ENCODE measurements around the gene ARHGAP25. TPM values are rescaled to one million over a fixed set of nuclear protein-coding genes. Genes with fewer than 3 reads are reported as not detected.

ARHGAP25 gene
- polyA plus RNA-seq, 1 donor (not counting 4 experiments of a cell fraction or from before 2014, with no cell fraction given), result 25.3 TPM

DNA sequence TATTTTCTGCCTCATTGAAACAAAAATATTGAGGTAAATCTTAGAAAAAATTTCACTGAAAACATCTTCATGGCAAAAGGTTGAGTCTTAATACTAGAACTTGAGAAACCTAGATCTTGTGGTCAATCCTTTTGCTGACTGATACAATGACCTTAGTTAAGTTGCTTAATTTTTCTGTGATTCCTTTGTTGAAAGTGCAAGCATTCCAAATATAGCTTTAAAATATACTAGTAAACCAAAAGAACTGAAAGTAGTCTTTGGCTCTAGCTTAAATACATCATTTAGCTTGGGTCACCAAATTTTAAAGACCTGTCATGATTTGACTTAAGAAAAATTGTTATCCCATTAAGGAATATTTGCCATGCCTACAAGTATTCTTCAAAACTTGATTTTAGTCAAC, 119.9 kb downstream of the ARHGAP25 start:
- Histone ChIP-seq H3K4me3 (ENCODE audit: control insufficient read depth in 2 of 3, extremely low read depth in 1 of 3, insufficient read depth in 2 of 3, low read depth in 1 of 3, low read length in 3 of 3) (no peak overlapping the region), H3K9ac (ENCODE audit: control insufficient read depth, extremely low read depth, insufficient read depth, low read length) (no peak overlapping the region), H3K27ac (ENCODE audit: control insufficient read depth, insufficient read depth, low read length) (no peak overlapping the region), H3K4me2 (ENCODE audit: control insufficient read depth, extremely low read depth, insufficient read depth, low read depth, low read length) (no peak overlapping the region), H4K20me1 (ENCODE audit: control insufficient read depth, extremely low read depth, insufficient read depth, low read length) (no peaks in the 10 kb centered on the region), H3K4me1 (ENCODE audit: control insufficient read depth, extremely low read depth, insufficient read depth, low read length) (peaks cover 5% of the 10 kb centered on the region), H3K9me3 (ENCODE audit: control insufficient read depth, low read depth, low read length) (no peaks in the 10 kb centered on the region), H3K9me1 (ENCODE audit: control insufficient read depth, extremely low read depth, insufficient read depth, low read length) (no peaks in the 10 kb centered on the region), H3K79me2 (ENCODE audit: control insufficient read depth, insufficient read depth, low read length) (no peaks in the 10 kb centered on the region), H3K36me3 (ENCODE audit: control insufficient read depth in 2 of 2, extremely low read depth in 1 of 2, insufficient read depth in 2 of 2, low read length in 2 of 2) (no peaks in the 10 kb centered on the region), H3K27me3 (ENCODE audit: control insufficient read depth, extremely low read depth, insufficient read depth, low read length) (no peaks in the 10 kb centered on the region), H2AFZ (ENCODE audit: control insufficient read depth, low read length) (no peak overlapping the region)
- FAIRE-seq (no peak), DNase-seq (ENCODE audit: low read depth, low spot score) (no peak)
- dilution Hi-C loops (cut with MboI; ENCODE audit: extremely low pct_ligation_motif_present, low sequenced_read_pairs), result no loop called here
- TF ChIP-seq, protein P1, sequence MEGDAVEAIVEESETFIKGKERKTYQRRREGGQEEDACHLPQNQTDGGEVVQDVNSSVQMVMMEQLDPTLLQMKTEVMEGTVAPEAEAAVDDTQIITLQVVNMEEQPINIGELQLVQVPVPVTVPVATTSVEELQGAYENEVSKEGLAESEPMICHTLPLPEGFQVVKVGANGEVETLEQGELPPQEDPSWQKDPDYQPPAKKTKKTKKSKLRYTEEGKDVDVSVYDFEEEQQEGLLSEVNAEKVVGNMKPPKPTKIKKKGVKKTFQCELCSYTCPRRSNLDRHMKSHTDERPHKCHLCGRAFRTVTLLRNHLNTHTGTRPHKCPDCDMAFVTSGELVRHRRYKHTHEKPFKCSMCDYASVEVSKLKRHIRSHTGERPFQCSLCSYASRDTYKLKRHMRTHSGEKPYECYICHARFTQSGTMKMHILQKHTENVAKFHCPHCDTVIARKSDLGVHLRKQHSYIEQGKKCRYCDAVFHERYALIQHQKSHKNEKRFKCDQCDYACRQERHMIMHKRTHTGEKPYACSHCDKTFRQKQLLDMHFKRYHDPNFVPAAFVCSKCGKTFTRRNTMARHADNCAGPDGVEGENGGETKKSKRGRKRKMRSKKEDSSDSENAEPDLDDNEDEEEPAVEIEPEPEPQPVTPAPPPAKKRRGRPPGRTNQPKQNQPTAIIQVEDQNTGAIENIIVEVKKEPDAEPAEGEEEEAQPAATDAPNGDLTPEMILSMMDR (optimal IDR thresholded peaks at IDR 0.05 in 1 of 3, IDR thresholded peaks at IDR 0.05 in 1 of 3, conservative IDR thresholded peaks at IDR 0.05 in 1 of 3; ENCODE audit: extremely low read depth in 1 of 3, insufficient read depth in 2 of 3, low read length in 3 of 3), result no peak
- no peak for TF ChIP-seq EZH2 (IDR thresholded peaks at IDR 0.05; ENCODE audit: low read length)

GRCh38 chr2:68855550-68855949, 120.9 kb downstream of the ARHGAP25 start:
- H3K4me1 ChIP-seq (ENCODE audit: control insufficient read depth, extremely low read depth, insufficient read depth, low read length), result peaks cover 5% of the 10 kb centered on the region
- DNase-seq (ENCODE audit: low read depth, low spot score), result no peak
- H3K9ac ChIP-seq (ENCODE audit: control insufficient read depth, extremely low read depth, insufficient read depth, low read length), result no peak overlapping the region
- H3K4me3 ChIP-seq (ENCODE audit: control insufficient read depth in 2 of 3, extremely low read depth in 1 of 3, insufficient read depth in 2 of 3, low read depth in 1 of 3, low read length in 3 of 3), result no peak overlapping the region
- H4K20me1 ChIP-seq (ENCODE audit: control insufficient read depth, extremely low read depth, insufficient read depth, low read length), result no peaks in the 10 kb centered on the region
- no peaks in the 10 kb centered on the region for H3K79me2 ChIP-seq (ENCODE audit: control insufficient read depth, insufficient read depth, low read length)
- H2AFZ ChIP-seq (ENCODE audit: control insufficient read depth, low read length), result no peak overlapping the region
- H3K27me3 ChIP-seq (ENCODE audit: control insufficient read depth, extremely low read depth, insufficient read depth, low read length), result no peaks in the 10 kb centered on the region
- no peak for FAIRE-seq
- no peaks in the 10 kb centered on the region for H3K36me3 ChIP-seq (ENCODE audit: control insufficient read depth in 2 of 2, extremely low read depth in 1 of 2, insufficient read depth in 2 of 2, low read length in 2 of 2)
- no peaks in the 10 kb centered on the region for H3K9me1 ChIP-seq (ENCODE audit: control insufficient read depth, extremely low read depth, insufficient read depth, low read length)
- H3K27ac ChIP-seq (ENCODE audit: control insufficient read depth, insufficient read depth, low read length), result no peak overlapping the region
- dilution Hi-C loops (cut with MboI; ENCODE audit: extremely low pct_ligation_motif_present, low sequenced_read_pairs), result no loop called here
- H3K9me3 ChIP-seq (ENCODE audit: control insufficient read depth, low read depth, low read length), result no peaks in the 10 kb centered on the region
- TF ChIP-seq, protein P1 (optimal IDR thresholded peaks at IDR 0.05 in 1 of 3, IDR thresholded peaks at IDR 0.05 in 1 of 3, conservative IDR thresholded peaks at IDR 0.05 in 1 of 3; ENCODE audit: extremely low read depth in 1 of 3, insufficient read depth in 2 of 3, low read length in 3 of 3), result no peak
- TF ChIP-seq EZH2 (IDR thresholded peaks at IDR 0.05; ENCODE audit: low read length), result no peak
- H3K4me2 ChIP-seq (ENCODE audit: control insufficient read depth, extremely low read depth, insufficient read depth, low read depth, low read length), result no peak overlapping the region

All from keratinocyte (primary cell).